ENCODE measurements around the gene TRIP6. TPM values are rescaled to one million over a fixed set of nuclear protein-coding genes. Genes with fewer than 3 reads are reported as not detected.

The TRIP6 gene
- total RNA-seq = 131 and 135 TPM in 2 replicates

GRCh38 chr7:100867040-100867775 lies at the start of gene TRIP6:
Gene TRIP6 (plus strand): TSS chr7:100867387. CDS start chr7:100867498, 111 bp downstream.

DNA sequence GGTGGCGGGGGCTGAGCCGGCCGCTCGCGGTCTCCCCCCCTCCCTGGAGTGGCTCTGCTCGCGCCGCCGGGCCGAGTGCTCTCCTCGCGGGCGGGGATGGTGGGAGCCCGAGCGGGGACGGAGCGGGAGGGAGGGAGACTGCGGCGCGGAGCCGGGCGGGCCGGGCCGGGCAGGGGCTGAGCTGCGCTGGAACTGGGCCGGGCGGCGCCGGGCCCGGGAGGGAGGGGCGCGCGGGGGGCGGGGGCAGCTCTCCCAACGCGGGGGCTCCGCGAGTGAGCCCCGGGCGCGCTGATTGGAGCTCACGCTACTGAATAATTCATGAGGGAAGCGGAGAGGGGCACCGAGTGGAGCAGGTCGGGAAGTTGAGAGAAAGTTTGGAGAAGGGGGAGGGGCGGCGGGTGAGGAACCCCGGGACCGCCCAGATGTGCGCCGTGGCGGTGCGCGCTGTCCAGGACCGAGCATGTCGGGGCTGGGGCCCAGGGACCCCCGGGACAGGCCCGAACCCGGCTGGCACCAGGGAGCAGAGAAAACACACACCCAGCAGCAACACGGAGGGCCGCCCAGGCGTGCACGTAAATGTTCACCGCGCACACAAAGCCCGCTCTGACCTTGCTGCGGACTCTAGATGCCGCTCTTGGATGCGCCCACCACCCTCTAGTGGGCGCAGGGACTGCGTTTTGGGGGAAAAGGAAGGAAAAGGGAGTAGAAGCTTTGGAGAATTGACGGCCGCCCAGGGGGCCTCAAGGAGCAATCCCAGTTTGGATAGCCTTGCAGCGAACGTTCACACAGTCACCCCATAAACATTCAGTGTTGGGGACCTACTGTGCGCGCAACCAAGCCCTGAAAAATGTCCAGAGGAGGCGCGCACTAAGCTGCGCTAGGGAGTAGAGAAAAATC lies 39.6 kb upstream of the TRIP6 start, which contains the start of gene EPHB4:
Gene EPHB4 (minus strand): TSS at position 194 of the 897 bp plus-strand sequence. CDS start 493 bp downstream, outside the sequence.

GRCh38 chr7:100852048-100852872 lies 14.9 kb upstream of the TRIP6 start, which contains the start of gene SLC12A9:
Gene SLC12A9 (plus strand): TSS chr7:100852713. CDS start chr7:100854198, 1,485 bp downstream.

DNA sequence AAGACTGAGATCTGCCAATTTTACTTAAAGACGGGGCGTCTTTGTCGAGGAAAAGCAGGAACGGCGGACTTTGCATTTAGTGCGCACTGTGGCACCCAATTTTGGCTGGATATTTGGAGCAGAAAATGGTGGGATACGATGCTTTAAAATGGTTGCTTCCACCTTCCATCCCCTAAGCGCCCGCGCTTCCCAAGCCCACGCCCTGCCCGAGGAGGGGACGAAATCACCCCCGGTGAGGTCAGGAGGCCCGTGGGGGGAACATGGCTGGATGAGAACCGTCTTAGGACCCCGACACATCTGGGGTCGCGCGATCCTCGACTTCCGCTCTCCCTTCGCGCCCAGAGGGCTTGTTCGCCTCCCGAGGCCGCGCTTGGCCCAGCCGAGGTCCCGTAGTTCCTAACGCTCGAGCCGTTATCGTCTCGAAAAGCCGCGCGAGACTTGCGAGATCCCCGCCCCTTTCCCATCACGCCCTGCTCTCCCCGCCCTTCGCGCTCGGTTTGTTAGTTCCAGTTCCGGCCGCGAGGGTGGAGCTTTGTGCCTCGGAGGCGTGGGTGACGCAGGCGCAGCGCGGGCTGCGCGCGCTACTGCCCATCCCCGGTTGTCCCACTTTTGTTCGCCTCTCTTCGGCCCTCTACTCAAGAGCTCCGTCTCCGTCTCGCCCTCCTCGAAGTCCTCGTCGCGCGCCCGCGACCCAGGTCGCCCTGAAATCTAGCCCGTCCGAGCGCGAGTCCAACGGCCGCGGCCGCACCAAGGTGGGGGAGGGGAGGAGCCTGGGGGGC lies 7.6 kb downstream of the TRIP6 start, which contains the start of gene SRRT:
Gene SRRT (plus strand): TSS at position 527 of the 779 bp plus-strand sequence. CDS start 488 bp downstream, outside the sequence.

GRCh38 chr7:100888988-100889750 lies 22.0 kb downstream of the TRIP6 start, which contains the start of gene UFSP1:
Gene UFSP1 (minus strand): TSS chr7:100889715. CDS start chr7:100889271, 444 bp downstream.

GRCh38 chr7:100895701-100895955 lies 28.4 kb downstream of the TRIP6 start, which contains the start of gene ACHE:
Gene ACHE (minus strand): TSS chr7:100895888. CDS start chr7:100894232, 1,656 bp downstream.

Small RNAs within 50 kb of the gene (small RNA-seq; reads per million reads assigned to genes)
- not detected for gene RN7SL549P
- gene RN7SL750P = not detected

Other genes with a start within 250 kb of the TRIP6 start
- 0.65 TPM in 2 replicates for gene TFR2, start 225.8 kb upstream of the TRIP6 start, total RNA-seq
- 0.11 TPM in 1 of 2 replicates, not detected in the other for gene ACTL6B, start 210.9 kb upstream of the TRIP6 start, total RNA-seq
- gene GNB2, start 193.6 kb upstream of the TRIP6 start, total RNA-seq = 63.1 and 82.8 TPM in 2 replicates
- gene GIGYF1, start 173.1 kb upstream of the TRIP6 start, total RNA-seq = 21.8 and 24.3 TPM in 2 replicates
- gene POP7, start 161.3 kb upstream of the TRIP6 start, total RNA-seq = 23.5 and 24.2 TPM in 2 replicates
- not detected in 2 replicates for gene EPO, start 146.9 kb upstream of the TRIP6 start, total RNA-seq
- not detected in 2 replicates for gene ZAN, start 133.8 kb upstream of the TRIP6 start, total RNA-seq
- 32.1 and 34.0 TPM in 2 replicates for gene EPHB4, start 39.9 kb upstream of the TRIP6 start, total RNA-seq
- gene SLC12A9, start 14.7 kb upstream of the TRIP6 start, total RNA-seq = 12.6 and 16.3 TPM in 2 replicates
- gene SRRT, start 7.7 kb downstream of the TRIP6 start, total RNA-seq = 30.6 and 36.6 TPM in 2 replicates
- gene UFSP1, start 22.3 kb downstream of the TRIP6 start, total RNA-seq = 2.2 and 2.7 TPM in 2 replicates
- not detected in 2 replicates for gene ACHE, start 28.5 kb downstream of the TRIP6 start, total RNA-seq
- gene MUC3A, start 82.1 kb downstream of the TRIP6 start, total RNA-seq = not detected in 2 replicates
- gene MUC12, start 102.2 kb downstream of the TRIP6 start, total RNA-seq = not detected in 2 replicates
- gene MUC17, start 152.7 kb downstream of the TRIP6 start, total RNA-seq = not detected in 2 replicates
- 11.9 and 14.3 TPM in 2 replicates for gene TRIM56, start 218.1 kb downstream of the TRIP6 start, total RNA-seq